Mesothelial cell of epicardium (in vitro differentiated cells): ENCODE results near the gene MAGI2. TPM values are rescaled to one million over a fixed set of nuclear protein-coding genes. Genes with fewer than 3 reads are reported as not detected.
A peak's percentile ranks its signal among the peaks of the same experiment; 100 is the strongest.

Source experiments
- DNase-seq, 2 experiments: peaks; one replicate each; pipeline ENCODE4 v3.0.0; 2021; ENCODE audit warnings: low spot score in 2 of 2; ENCODE audit not compliant: unreplicated experiment in 2 of 2
- H3K27ac Mint-ChIP-seq: 2 replicates; pipeline ENCODE4 v1.8.0; 2021; ENCODE audit warnings: mixed read lengths
- H3K27me3 Mint-ChIP-seq: 2 replicates; pipeline ENCODE4 v1.8.0; 2021; ENCODE audit warnings: low read depth, mixed read lengths
- H3K36me3 Mint-ChIP-seq: 2 replicates; pipeline ENCODE4 v1.8.0; 2021; ENCODE audit warnings: mixed read lengths
- H3K4me1 Mint-ChIP-seq: 2 replicates; pipeline ENCODE4 v1.8.0; 2021; ENCODE audit warnings: mixed read lengths
- H3K4me3 Mint-ChIP-seq: 2 replicates; pipeline ENCODE4 v1.8.0; 2021; ENCODE audit warnings: mild to moderate bottlenecking, moderate library complexity, mixed read lengths
- H3K9me3 Mint-ChIP-seq: 2 replicates; pipeline ENCODE4 v1.8.0; 2021; ENCODE audit warnings: mixed read lengths
- CTCF ChIP-seq: fragments of 200-600 bp; sonication (generic); IDR thresholded peaks from one replicate; pipeline ENCODE4 v1.5.0; 2021; ENCODE audit warnings: antibody characterized with exemption; ENCODE audit not compliant: unreplicated experiment
- total RNA-seq: library from RNA; stranded (reverse); gene quantifications from 3 replicates; pipeline ENCODE4 v1.2.1, GENCODE V29; 2021

Gene MAGI2
- total RNA-seq, 1 donor from 2014 or later: 38.4 TPM

- H3K4me3 Mint-ChIP-seq: no peak overlapping the region
- no peaks in the 10 kb centered on the region for H3K36me3 Mint-ChIP-seq
- H3K9me3 Mint-ChIP-seq: no peaks in the 10 kb centered on the region
- H3K4me1 Mint-ChIP-seq: peaks cover 18% of the 10 kb centered on the region
- no peak for DNase-seq
- no peak overlapping the region for H3K27ac Mint-ChIP-seq
- no peak for TF ChIP-seq CTCF
- no peaks in the 10 kb centered on the region for H3K27me3 Mint-ChIP-seq
These were observed 163.1 kb downstream of the MAGI2 start for GRCh38 chr7:79290398-79290797.

GRCh38 chr7:79288655-79289054, 164.8 kb downstream of the MAGI2 start:
- peaks cover 33% of the 10 kb centered on the region for H3K4me1 Mint-ChIP-seq
- no peak overlapping the region for H3K4me3 Mint-ChIP-seq
- TF ChIP-seq CTCF: no peak

GRCh38 chr7:79287981-79288380, 165.5 kb downstream of the MAGI2 start:
- DNase-seq: no peak
- Mint-ChIP-seq H3K9me3 (no peaks in the 10 kb centered on the region), H3K27me3 (no peaks in the 10 kb centered on the region), H3K27ac (no peak overlapping the region), H3K36me3 (no peaks in the 10 kb centered on the region), H3K4me3 (no peak overlapping the region), H3K4me1 (peaks cover 38% of the 10 kb centered on the region)
- TF ChIP-seq CTCF: no peak

More at GRCh38 chr7:79288655-79289054, 164.8 kb downstream of the MAGI2 start:
- Mint-ChIP-seq H3K9me3 (no peaks in the 10 kb centered on the region), H3K36me3 (no peaks in the 10 kb centered on the region), H3K27ac (no peak overlapping the region), H3K27me3 (no peaks in the 10 kb centered on the region)
- DNase-seq: no peak

GRCh38 chr7:79286181-79286580, 167.3 kb downstream of the MAGI2 start:
- Mint-ChIP-seq H3K27ac (peak overlapping the region; percentile 54), H3K4me3 (no peak overlapping the region), H3K9me3 (no peaks in the 10 kb centered on the region), H3K36me3 (no peaks in the 10 kb centered on the region), H3K27me3 (no peaks in the 10 kb centered on the region), H3K4me1 (peaks cover 49% of the 10 kb centered on the region)
- no peak for DNase-seq
- no peak for TF ChIP-seq CTCF

GRCh38 chr7:79285756-79286155, 167.7 kb downstream of the MAGI2 start:
- no peak for DNase-seq
- no peak overlapping the region for H3K4me3 Mint-ChIP-seq
- H3K27me3 Mint-ChIP-seq: no peaks in the 10 kb centered on the region
- H3K9me3 Mint-ChIP-seq: no peaks in the 10 kb centered on the region
- TF ChIP-seq CTCF: no peak
- peaks cover 53% of the 10 kb centered on the region for H3K4me1 Mint-ChIP-seq
- no peaks in the 10 kb centered on the region for H3K36me3 Mint-ChIP-seq
- H3K27ac Mint-ChIP-seq: peak overlapping the region; percentile 54

- no peaks in the 10 kb centered on the region for H3K36me3 Mint-ChIP-seq
- H3K27ac Mint-ChIP-seq: peak overlapping the region; percentile 72
These were observed 169.3 kb downstream of the MAGI2 start for GRCh38 chr7:79284211-79284610.

More at GRCh38 chr7:79284211-79284610, 169.3 kb downstream of the MAGI2 start:
- TF ChIP-seq CTCF: no peak
- H3K9me3 Mint-ChIP-seq: peaks cover 4% of the 10 kb centered on the region
- H3K4me3 Mint-ChIP-seq: no peak overlapping the region
- peaks cover 57% of the 10 kb centered on the region for H3K4me1 Mint-ChIP-seq
- no peaks in the 10 kb centered on the region for H3K27me3 Mint-ChIP-seq
- DNase-seq: no peak
